Head of caudate nucleus (tissue), 42 donors: ENCODE results near the gene ANKRD13B.

Source experiments
- DNase-seq, 42 donors: peaks; one replicate each; pipeline versions ENCODE4 v3.0.0 to v3.0.0-alpha.2; 2020 to 2021; ENCODE audit warnings: mixed read lengths in 7 of 42
- intact Hi-C: fragments of 100-400 bp; cut with DNase I; formaldehyde crosslinking; loops from one replicate; pipeline ENCODE4 v1.15.0; 2022

ANKRD13B gene

GRCh38 chr17:29567304-29567553, 25.7 kb upstream of the ANKRD13B start:
- DNase-seq: no peak
- intact Hi-C loops: loop anchor here (10.0 kb wide), 2 partner anchors 272 to 412 kb away; partner anchors contain the start of gene NUFIP2

DNA sequence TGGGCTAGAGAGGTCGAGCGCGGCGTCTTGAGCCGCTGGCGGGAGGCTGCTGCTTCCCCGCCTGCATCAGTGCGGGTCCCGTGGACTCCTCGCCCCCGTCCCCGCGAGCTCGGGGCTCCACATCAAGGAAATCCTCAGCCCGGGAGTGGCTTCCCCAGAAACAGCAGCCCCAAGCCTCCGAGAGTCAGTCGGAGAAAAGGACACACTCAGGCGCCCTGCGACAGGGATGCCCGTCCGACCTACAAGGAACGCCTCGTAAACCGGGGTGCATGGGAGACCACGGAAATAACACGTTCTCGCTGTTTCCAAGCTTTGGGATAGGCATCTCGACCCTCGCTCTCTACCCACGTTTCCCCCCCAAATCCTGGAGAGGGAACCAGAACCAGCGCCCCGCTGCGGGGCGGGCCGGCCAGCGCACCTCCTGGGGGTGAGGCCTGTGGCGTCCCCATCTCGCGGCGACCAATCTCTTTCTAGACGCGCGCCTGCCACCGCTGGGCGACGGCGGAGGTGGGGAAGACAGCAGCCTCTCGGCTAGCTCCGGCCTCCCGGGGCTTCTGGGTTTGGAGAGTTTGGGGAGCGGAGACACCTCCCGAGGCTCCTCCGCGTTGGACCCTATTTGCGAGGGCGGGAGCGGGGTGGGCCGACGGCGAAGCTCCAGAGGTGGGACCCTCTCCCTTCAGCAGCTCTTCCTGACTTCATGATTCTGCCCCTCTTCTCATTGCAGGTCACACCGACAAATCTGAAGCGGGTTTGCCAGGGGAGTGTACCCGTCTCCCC, 25.2 kb upstream of the ANKRD13B start:
- intact Hi-C loops: loop anchor here (10.0 kb wide), 2 partner anchors 273 to 413 kb away; partner anchors contain the start of gene NUFIP2

GRCh38 chr17:29568331-29569244, 24.3 kb upstream of the ANKRD13B start, which contains the start of gene TP53I13:
Gene TP53I13 (plus strand): TSS chr17:29568701. CDS start chr17:29568759, 58 bp downstream.
- peak in 41 of 42 donors; percentile 76 to 94 (median 85) for DNase-seq
- intact Hi-C loops: loop anchor here (10.0 kb wide), 2 partner anchors 274 to 414 kb away; partner anchors contain the start of gene NUFIP2

More for the DNA sequence above, 25.2 kb upstream of the ANKRD13B start:
- DNase-seq: peak in 25 of 42 donors; percentile 17 to 79 (median 59)

DNA sequence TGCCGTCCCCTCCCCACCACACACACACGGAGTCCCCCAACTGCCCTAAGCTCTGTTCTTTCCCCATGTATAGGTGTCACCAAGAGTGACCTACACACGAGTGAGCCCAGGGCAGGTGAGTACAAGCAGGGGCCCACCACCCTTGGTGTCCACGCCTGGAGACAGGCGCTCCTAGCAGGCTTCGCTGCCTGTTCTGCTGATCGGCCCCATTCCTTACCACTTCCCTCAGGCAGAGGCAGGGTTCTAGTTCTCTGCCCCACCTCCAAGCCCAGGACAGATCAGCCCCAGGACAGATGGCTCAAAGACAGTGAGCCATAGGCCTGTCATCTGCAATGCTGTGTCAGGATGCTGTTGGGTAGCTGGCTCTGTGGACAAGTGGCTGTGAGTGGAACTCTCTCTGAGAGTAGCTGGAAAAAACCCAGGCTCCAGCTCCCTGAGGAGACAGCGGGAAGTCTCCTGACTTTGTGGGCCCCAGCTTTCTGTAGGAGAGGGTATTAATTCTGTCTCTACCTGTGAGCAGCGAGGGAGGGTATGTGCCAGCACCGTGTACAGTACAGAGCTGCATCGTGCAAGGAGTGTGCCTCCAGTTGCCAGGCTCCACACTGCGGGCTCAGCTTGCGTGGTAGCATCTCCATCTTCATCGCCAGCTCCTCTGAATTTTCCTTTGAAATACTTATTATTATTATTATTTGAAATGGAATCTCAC, 23.5 kb upstream of the ANKRD13B start:
- intact Hi-C loops: loop anchor here (10.0 kb wide), 2 partner anchors 275 to 415 kb away; partner anchors contain the start of gene NUFIP2
- DNase-seq: peak in 14 of 42 donors; percentile 2 to 55 (median 31)

- intact Hi-C loops: loop anchor here (10.0 kb wide), 1 partner anchor 196 kb away; no protein-coding TSS in a partner anchor
- DNase-seq: peak in 7 of 42 donors; percentile 1 to 33 (median 22)
These were observed 22.4 kb upstream of the ANKRD13B start for GRCh38 chr17:29570521-29570920.

- DNase-seq: peak in 8 of 42 donors; percentile 1 to 37 (median 18)
- intact Hi-C loops: loop anchor here (10.0 kb wide), 1 partner anchor 197 kb away; no protein-coding TSS in a partner anchor
These were observed 21.4 kb upstream of the ANKRD13B start for GRCh38 chr17:29571486-29571882.

GRCh38 chr17:29571883-29572681, 20.9 kb upstream of the ANKRD13B start:
- intact Hi-C loops: loop anchor here (10.0 kb wide), 1 partner anchor 197 kb away; no protein-coding TSS in a partner anchor
- peak in 16 of 42 donors; percentile 8 to 59 (median 28) for DNase-seq

DNA sequence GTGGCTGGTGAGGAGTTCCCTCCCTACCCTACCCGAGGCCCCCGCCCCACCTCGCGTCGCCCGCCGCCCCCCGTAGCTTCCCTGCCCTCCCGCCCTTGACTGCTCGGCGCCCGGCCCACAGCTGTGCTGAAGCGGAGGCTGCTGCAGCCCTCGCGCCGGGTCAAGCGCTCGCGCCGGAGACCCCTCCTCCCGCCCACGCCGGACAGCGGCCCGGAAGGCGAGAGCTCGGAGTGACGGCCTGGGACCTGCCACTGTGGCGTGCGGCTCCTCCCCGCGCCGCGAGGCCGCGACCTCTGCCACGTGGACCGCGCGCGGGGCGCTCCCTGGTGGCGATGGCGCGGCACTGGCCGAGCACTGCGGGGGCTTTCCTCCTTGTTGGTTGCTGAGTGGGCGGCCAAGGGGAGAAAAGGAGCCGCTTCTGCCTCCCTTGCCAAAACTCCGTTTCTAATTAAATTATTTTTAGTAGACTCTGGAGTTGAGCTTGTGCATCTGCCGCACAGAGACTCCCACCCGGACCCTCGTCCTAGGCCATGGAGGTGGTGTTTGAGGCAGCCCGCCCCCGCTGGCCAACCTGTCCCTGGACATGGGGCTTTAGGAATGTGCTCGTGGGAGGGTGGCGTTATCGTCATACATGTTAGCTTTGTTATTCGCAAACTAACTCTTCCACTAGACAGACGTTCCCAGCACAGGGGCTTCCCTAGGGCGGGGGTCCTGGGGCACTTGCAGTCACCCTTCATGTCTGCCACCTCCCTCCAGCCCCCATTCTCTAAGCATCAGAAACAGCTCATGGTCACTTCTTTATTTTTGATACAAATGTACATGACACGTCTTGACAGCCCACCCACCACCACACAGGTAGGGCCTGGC, 20.0 kb upstream of the ANKRD13B start:
- intact Hi-C loops: loop anchor here (10.0 kb wide), 1 partner anchor 198 kb away; no protein-coding TSS in a partner anchor
- DNase-seq: peak in 37 of 42 donors; percentile 51 to 87 (median 74)

DNA sequence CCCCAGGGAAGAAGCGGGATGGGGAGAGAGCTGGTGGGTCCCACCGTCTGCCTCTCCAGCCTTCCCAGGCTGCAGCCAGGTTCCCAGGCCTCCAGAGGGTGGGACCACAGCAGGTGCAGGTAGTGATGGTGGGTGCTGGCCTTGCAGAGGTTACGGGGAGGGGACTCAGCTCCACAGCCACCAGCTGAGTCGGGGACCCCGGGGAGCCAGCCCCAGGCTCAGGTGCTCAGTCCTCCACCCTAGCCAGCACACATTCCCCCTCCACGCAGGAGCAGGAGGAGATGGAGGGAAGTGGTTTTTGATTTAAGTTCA, 19.4 kb upstream of the ANKRD13B start:
- intact Hi-C loops: loop anchor here (10.0 kb wide), 1 partner anchor 199 kb away; no protein-coding TSS in a partner anchor
- peak in 13 of 42 donors; percentile 2 to 40 (median 16) for DNase-seq

- peak in 17 of 42 donors; percentile 10 to 48 (median 26) for DNase-seq
- intact Hi-C loops: loop anchor here (10.0 kb wide), 1 partner anchor 199 kb away; no protein-coding TSS in a partner anchor
These were observed 18.8 kb upstream of the ANKRD13B start for GRCh38 chr17:29573871-29574731.

GRCh38 chr17:29574732-29575510, 18.0 kb upstream of the ANKRD13B start:
- DNase-seq: peak in 10 of 42 donors; percentile 2 to 41 (median 8)
- intact Hi-C loops: loop anchor here (10.0 kb wide), 1 partner anchor 200 kb away; no protein-coding TSS in a partner anchor

GRCh38 chr17:29575511-29576213, 17.3 kb upstream of the ANKRD13B start:
- intact Hi-C loops: loop anchor here (10.0 kb wide), 1 partner anchor 201 kb away; no protein-coding TSS in a partner anchor
- peak in 4 of 42 donors; percentile 2 to 32 (median 15) for DNase-seq

- DNase-seq: peak in 2 of 42 donors; percentile 2 to 5
- intact Hi-C loops: loop anchor here (10.0 kb wide), 1 partner anchor 202 kb away; no protein-coding TSS in a partner anchor
These were observed 16.5 kb upstream of the ANKRD13B start for GRCh38 chr17:29576214-29577000.
